Measurements from ENCODE around the gene ZMYND15.

The ZMYND15 gene

DNA sequence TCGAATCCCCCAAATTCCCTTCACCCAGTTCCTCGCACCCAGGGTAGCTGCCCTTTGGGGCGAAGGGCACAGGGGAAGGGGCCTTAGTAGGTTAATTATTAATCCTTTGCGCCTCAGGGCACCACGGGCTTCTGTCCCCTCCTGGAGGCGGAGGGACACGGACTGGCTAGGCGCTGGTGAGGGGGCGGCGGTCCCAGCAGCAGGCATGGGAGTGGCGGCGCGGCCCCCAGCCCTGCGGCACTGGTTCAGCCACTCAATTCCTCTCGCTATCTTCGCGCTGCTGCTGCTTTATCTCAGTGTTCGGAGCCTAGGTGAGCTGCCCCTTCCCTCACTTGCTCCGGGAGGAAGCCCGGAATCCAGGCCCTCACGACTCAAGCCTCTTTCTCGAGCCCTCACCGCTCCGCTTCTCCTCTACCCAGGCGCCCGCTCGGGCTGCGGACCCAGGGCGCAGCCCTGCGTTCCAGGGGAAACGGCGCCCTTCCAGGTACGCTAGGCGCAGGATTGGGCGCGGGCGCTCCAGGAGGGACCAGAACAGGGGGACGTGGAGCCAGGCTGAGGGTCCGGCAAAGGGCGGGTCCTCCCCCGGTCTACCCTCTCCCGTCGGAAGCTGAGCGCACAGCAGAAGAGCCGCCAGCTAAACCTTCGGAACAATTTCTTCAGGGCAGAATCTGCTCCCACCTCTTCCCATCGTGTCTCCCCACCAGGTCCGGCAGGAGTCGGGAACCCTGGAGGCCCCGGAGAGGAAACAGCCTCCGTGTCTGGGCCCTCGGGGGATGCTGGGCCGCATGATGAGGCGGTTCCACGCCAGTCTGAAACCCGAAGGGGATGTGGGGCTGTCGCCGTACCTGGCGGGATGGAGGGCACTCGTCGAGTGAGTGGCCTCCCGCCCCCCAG is 49.4 kb downstream of the ZMYND15 start, which contains the start of gene GLTPD2:
Gene GLTPD2, plus strand, starts transcription at position 158 of the 894 bp plus-strand sequence. Its CDS starts 48 bp downstream, at position 206.
- no peaks in the 10 kb centered on the region for H3K4me1 ChIP-seq
- DNase-seq = no peak
- peaks cover 41% of the 10 kb centered on the region for H3K27me3 ChIP-seq
- H3K36me3 ChIP-seq = no peaks in the 10 kb centered on the region
- H3K9me3 ChIP-seq = no peaks in the 10 kb centered on the region
- TF ChIP-seq, protein P1, sequence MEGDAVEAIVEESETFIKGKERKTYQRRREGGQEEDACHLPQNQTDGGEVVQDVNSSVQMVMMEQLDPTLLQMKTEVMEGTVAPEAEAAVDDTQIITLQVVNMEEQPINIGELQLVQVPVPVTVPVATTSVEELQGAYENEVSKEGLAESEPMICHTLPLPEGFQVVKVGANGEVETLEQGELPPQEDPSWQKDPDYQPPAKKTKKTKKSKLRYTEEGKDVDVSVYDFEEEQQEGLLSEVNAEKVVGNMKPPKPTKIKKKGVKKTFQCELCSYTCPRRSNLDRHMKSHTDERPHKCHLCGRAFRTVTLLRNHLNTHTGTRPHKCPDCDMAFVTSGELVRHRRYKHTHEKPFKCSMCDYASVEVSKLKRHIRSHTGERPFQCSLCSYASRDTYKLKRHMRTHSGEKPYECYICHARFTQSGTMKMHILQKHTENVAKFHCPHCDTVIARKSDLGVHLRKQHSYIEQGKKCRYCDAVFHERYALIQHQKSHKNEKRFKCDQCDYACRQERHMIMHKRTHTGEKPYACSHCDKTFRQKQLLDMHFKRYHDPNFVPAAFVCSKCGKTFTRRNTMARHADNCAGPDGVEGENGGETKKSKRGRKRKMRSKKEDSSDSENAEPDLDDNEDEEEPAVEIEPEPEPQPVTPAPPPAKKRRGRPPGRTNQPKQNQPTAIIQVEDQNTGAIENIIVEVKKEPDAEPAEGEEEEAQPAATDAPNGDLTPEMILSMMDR (IDR thresholded peaks at IDR 0.05; ENCODE audit: low read depth, low read length) = no peak
- peak within 1 kb of the TSS; percentile 53 for H3K4me3 ChIP-seq (ENCODE audit: low read depth, low read length)

DNA sequence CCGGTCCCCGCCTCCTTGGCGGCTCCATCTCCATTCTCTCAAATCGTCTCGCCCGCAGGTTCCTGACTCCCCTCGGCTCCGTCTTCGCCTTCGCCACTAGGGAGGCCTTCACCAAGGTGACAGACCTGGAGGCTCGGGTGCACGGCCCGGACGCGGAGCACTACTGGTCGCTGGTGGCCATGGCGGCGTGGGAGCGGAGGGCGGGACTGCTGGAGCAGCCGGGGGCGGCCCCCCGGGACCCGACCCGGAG is 50.0 kb downstream of the ZMYND15 start:
- Histone ChIP-seq H3K27me3 (peaks cover 35% of the 10 kb centered on the region), H3K4me3 (ENCODE audit: low read depth, low read length) (peak overlapping the region; percentile 53)

DNA sequence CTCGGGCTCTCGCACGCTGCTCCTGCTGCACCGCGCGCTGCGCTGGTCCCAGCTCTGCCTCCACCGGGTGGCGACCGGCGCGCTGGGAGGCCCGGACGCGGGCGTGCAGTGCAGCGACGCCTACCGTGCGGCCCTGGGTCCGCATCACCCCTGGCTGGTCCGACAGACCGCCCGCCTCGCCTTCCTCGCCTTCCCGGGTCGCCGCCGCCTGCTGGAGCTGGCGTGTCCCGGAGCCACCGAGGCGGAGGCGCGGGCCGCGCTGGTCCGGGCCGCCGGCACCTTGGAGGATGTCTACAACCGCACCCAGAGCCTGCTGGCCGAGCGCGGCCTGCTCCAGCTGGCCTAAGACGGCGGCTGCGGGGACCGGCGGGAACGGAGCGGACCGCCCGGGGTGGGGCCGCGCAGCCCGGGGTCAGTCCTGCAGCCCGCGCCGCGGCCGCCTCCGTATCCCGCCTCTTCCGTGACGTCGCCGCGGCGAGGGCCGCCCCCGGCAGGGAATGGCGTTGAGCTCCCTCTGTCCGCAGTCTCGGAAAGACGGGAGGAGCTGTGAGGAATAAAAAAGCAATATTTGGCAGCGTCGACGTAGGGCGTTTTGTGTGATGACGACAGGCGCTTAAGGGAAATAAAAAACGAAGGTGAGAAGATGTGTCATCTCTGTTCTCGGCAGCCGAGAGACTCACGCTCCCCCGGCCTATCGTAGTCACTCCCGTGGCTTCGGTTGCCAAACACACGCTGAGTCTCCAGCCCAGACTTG is 50.5 kb downstream of the ZMYND15 start:
- Histone ChIP-seq H3K9me3 (no peaks in the 10 kb centered on the region), H3K4me1 (no peaks in the 10 kb centered on the region), H3K27me3 (peaks cover 30% of the 10 kb centered on the region), H3K4me3 (ENCODE audit: low read depth, low read length) (peak overlapping the region; percentile 59), H3K36me3 (no peaks in the 10 kb centered on the region)
- peak; percentile 86 for DNase-seq
- TF ChIP-seq, protein P1 (IDR thresholded peaks at IDR 0.05; ENCODE audit: low read depth, low read length) = peak; percentile 49

More for the DNA sequence above, 50.0 kb downstream of the ZMYND15 start:
- no peak for DNase-seq
- no peaks in the 10 kb centered on the region for H3K4me1 ChIP-seq
- TF ChIP-seq, protein P1 (IDR thresholded peaks at IDR 0.05; ENCODE audit: low read depth, low read length) = no peak
- H3K36me3 ChIP-seq = no peaks in the 10 kb centered on the region
- no peaks in the 10 kb centered on the region for H3K9me3 ChIP-seq

DNA sequence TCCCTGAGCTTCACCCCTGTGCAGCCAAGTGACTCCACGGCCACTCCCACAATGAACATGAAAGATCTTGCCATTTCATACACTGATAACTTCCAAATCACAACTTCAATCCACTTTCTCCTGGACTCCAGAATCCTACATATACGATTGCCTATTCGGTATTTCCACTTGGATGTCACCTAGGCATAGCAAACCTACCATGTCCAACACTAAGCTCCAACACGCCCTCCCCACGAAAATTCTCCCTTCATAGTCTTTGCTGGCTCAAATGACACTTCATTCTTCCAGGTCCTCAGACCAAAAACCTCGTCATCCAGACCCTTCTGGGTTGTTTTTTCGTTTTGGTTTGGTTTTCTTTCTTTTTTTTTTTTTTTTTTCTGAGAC is 51.1 kb downstream of the ZMYND15 start:
- Histone ChIP-seq H3K4me3 (ENCODE audit: low read depth, low read length) (peak overlapping the region; percentile 59), H3K9me3 (no peaks in the 10 kb centered on the region), H3K27me3 (peaks cover 24% of the 10 kb centered on the region), H3K36me3 (no peaks in the 10 kb centered on the region), H3K4me1 (no peaks in the 10 kb centered on the region)
- TF ChIP-seq, protein P1 (IDR thresholded peaks at IDR 0.05; ENCODE audit: low read depth, low read length) = no peak
- no peak for DNase-seq

DNA sequence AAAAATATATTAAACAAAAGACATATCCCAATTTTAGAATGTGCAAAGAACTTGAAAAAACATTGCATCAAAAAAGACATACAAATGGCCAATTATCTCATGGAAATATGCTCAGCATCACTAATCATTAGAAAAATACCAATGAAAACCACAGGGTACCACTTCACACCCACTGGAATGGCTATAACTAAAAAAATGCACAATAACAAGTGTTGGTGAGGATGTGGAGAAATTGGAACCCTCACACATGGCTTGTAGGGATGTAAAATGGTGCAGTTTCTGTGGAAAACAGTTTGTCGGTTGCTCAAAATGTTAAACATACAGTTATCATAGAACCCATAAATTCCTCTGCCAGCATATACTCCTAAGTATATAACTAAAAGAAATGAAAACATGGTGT is 55.5 kb downstream of the ZMYND15 start:
- Histone ChIP-seq H3K27me3 (no peaks in the 10 kb centered on the region), H3K36me3 (no peaks in the 10 kb centered on the region; the same call in 1 of the 2 replicates), H3K9me3 (no peaks in the 10 kb centered on the region), H3K4me3 (ENCODE audit: low read depth, low read length) (no peak overlapping the region), H3K4me1 (no peaks in the 10 kb centered on the region)
- no peak for DNase-seq
- TF ChIP-seq, protein P1 (IDR thresholded peaks at IDR 0.05; ENCODE audit: low read depth, low read length) = no peak

Data from BE2C (cell line).